ENCODE results near the gene FRYL.

- TF ChIP-seq ARID3A (IDR thresholded peaks at IDR 0.05; ENCODE audit: low read depth, low read length) (no peak), FOXJ3 (CRISPR knock-in tag; IDR thresholded peaks at IDR 0.05; ENCODE audit: borderline replicate concordance) (no peak), ZNF512 (CRISPR knock-in tag; IDR thresholded peaks at IDR 0.05) (no peak), SMAD1 (CRISPR knock-in tag; IDR thresholded peaks at IDR 0.05; ENCODE audit: borderline replicate concordance, low read depth) (no peak)
Measured at GRCh38 chr4:48680848-48681568, 99.1 kb downstream of the FRYL start.

All from HepG2 (cell line).